GM10847 (cell line): ENCODE data around the gene CACNA1C.

ENCODE experiments used
- POLR2A ChIP-seq: IDR thresholded peaks from 2 replicates; pipeline ENCODE4 v1.6.1; 2011; ENCODE audit not compliant: insufficient read length; ENCODE audit errors: extremely low read depth

Gene CACNA1C

DNA sequence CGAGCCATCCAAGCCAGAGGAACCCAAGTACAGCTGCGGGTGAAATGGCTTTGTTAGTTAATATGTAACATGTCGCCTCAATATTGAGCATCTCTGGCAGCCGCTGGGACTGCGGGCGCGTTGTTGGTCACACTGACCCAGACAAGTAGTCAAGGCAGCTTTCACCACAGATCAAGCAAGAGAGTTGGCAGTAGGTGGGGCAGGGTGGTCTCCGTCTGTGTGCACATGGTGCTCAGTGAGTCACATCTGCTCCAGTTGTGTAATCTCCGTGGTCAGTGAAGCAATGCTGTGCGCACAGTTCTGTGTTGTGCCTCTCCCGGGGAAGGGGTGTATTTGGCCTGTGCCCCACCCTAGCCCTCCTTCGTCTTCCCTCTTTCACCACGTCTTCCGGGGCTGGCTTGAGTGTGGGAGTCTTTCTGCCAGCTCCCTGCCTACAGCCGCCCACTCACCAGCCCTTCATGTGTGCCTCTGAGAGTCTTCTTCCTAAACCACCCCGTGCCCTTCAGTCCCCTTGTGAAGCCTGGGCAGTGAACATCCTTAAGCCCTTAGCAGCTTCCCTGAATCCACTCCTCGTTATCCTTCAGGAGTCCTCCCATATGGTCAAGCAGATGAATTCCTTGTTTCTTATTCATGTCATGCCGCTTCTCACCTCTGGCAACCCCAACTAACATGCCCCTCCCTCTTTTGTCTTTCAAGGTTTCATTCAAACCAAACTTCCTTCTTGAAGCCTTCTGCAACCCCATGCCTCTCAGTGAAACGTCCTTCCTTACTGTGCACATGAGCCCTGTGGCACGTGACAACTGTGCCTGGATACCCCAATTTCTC lies 242.1 kb downstream of the CACNA1C start:
- TF ChIP-seq POLR2A: no peak

DNA sequence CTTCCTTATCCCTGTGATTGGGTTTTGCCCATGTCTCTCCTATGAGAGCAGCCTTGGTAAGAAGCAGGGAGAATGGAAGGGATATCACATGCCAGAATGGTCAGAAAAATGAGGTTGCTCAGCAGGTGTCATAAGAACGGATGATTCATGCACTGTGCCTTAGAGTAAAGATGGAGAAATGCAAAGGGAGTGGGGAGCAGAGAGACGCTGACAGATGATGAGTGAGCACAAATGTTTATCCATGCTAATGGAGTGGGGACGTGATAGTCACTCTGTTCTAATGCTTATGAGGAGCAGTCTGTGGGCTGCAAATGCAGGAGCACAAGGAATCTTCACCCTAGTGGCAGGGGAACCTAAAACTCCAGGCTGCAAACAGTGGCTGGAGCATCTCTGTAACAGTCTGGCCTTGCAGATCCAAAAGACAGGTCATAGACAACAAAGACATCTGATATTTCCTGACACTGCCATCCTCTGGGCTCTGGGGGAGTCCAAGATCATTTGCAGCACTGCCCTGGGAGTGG lies 243.2 kb downstream of the CACNA1C start:
- no peak for TF ChIP-seq POLR2A

DNA sequence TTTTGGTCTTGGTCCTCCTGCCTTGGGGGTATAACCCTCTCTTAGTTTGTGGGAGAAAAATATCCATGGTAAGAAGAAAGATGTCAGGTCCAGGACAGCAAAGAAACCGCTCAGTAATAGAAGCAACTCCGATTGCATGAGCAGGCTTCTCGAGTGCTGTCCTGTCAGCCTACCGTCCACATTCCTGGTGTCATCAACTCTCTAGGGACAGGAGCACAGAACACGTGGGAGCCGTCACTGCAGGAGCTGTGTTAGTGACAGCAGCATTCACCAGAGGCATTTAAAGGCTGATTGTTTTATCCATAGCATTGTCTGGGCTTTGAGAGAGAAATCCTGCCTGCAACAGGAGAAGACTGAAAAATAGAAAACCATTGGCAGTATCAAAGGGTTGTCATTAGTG lies 244.2 kb downstream of the CACNA1C start:
- no peak for TF ChIP-seq POLR2A

DNA sequence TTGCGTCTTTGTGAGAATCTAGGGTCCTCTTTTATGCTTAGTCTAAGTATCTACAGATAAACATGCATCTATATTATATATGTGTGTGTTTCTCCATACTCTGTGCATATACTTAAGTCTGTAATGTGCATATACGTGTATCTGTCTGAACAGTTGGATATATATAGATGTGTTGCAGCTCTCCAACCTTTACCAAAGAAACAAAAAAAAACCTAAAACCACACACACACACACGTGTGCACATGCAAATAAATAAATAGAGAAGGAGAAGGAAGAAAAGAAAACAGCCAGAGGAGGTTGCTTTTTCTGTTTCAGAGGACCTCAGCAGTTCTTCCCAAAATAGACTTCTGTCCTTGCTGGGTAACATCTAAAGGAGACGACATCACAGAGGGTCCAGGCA lies 244.9 kb downstream of the CACNA1C start:
- no peak for TF ChIP-seq POLR2A

DNA sequence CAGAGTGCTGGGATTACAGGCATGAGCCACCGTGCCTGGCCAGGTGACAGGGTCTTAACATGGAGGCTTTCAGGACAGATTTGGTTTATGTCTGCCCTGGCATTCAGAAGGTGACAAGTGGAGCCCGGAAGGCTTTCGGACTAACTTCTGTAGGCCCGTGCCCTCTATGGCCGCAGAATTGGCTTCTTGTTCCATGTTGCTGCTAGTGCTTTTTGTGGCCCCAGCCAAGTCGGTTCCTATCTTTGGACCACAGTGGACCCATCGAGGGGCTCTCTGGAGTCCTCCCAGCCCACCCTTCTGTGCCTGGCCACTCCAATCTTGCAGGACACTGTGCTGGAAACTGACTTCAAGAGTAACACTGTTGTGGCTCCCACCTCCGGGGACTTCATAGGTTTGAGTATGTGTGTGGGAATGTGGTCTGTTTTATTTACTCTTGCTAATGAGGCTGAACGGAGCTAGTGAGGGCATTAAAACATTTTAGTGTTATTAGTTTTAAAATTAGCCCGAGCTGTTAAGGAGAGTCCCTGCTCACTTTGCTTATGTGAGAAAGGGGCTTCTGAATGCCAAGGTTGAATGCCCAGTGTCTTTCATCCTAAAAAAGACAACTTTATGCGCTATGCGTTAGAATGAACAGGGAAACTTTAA lies 245.9 kb downstream of the CACNA1C start:
- TF ChIP-seq POLR2A: no peak

DNA sequence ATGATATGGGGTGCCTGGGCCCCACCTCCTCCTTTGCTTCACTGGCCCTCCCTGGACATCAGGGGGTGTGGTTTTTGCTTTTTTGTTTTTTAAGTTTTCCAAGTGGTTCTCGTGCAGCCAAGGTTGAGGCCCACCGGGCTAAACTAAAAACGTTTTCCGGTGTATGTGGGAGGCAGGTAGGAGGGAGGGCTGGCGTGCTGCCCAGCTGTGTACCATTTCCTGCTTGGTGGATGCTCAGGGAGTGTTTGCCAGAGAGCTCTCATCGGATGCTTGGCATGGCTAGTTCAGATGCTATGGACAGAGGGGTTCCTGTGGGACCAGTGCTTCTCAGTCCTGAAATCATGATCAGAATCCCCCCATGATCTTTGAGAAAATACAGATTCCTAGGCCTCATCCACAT lies 246.4 kb downstream of the CACNA1C start:
- no peak for TF ChIP-seq POLR2A

DNA sequence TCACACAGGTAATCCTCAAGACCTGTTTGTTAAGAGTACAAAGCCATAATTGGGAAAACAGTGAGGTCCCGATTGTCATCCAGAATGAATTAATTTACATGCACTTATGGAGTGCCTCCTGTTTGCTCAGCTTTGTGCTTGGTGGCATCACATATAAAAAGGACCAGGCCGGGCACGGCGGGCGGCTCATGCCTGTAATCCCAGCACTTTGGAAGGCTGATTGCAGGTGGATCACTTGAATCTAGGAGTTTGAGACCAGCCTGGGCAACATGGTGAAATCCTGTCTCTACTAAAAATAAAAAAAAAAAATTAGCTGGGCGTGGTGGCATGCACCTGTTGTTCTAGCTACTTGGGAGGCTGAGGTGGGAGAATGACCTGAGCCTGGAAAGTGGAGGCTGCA lies 247.4 kb downstream of the CACNA1C start:
- no peak for TF ChIP-seq POLR2A

DNA sequence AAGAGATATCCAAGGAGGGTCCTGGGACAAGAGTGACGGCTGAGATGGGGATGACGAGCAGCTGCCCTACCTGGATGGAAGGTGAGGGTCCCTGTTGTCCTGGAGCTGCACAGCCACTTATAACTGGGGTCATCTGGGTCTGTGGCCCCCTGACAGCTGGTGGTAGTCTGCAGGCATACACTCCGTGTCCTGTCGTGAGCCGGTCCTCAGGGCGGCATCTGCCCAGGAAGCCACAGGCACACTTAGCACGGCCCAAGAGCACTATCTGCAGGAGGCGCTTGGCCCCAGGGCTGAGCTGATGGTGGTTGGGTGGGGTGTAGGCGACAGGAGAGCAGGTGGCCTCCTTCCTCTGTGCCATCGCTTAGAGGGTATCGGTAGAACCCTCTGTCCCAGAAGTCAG lies 248.1 kb downstream of the CACNA1C start:
- TF ChIP-seq POLR2A: no peak

DNA sequence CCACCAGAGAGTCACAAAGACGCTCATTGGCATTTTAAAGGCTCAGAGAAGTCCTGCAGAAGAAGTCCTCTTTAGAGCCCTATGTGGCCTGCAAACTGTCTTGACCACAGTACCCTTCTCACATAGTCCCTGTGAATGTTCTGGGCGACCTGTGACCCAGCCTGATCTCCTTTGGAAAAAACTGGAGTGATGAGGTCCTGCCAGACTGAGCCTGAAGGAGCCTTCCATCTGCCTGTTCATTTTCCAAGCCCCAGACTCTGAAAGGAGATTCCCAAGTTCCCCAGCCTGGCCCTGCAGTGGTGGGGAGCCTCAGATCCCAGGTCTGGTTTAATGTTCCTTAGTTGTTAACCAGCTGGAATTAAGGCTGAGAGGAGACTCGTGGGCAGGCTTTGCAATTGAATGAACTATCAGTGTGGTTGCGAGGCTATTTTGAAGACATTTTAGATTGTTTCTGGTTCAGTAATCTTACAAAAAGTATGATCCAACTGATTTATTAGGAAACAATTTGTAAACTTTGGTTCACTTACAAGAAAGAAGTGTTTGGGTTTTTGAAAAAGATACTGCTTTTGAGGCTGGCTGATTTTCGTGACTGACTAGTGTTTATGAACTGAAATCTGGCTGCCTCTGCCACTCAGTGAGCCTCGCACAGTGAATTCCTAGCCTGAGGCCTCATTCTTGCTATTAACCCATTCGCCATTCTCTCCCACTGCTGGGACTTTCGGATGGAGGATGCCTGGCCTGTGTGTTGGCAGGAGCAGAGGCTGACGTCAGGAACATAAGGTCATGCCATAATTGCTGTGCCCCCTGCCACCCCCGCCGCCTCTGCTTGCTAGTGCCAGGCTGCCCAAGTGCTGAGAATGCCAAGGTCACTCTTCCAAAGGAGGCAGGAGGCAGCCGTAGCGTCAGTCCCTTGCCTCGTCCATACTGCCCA lies 249.0 kb downstream of the CACNA1C start:
- no peak for TF ChIP-seq POLR2A

DNA sequence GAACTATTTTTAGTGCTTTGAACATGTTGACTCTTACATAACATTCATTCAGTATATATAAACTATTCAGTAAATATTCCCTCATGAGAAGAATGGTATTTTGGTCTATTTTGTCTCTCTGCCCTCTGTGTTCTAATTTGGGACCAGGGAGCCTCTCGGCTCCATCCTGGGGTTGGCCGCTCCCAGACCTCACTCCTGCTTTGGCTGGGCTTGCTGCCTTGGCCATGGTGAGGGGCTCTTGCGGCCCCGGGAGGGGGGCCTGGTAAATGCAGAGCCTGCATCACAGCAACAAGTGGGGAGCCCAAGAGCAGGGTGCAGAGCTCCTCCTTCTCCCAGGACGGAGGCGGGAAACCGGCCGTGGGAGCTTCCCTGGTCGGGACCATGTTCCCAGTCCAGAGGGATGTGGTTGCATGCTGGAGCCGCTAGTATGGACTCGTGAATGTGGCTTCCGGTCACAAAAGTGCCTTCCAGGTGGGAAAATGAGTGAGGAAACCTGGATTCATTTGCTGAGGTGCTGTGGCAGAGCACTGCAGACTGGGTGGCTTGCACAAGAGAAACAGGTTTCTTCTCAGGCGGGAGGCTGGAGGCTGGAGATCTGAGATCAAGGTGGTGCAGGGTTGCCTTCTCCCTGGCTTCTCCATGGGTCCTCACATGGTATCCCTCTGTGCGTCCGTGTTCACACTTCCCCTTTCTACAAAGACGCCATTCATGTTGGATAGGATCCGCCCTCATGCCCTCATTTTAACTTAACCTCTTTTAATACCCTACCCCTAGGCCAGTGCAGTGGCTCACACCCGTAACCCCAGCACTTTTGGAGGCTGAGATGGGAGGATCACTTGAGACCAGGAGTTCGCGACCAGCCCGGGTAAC lies 250.2 kb downstream of the CACNA1C start:
- no peak for TF ChIP-seq POLR2A

DNA sequence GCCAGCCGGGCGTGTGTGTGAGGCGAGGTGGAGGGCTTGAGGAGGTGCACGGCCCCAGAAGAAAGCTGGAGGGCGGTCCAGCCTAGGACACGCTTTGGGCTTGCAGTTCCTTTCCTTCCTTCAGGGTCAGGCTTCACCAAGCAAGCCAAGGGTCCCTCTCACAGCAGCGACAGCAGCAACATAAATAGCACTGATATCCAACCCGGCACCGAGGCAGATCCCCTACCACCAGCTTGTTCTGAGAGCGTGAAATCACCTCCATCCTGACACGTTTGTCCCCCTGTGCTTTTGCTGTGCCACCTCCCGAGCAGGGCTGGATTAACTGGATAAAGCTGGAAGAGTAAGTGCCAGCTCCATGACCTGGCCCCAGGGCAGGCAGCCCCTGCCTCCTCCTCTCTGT lies 251.4 kb downstream of the CACNA1C start:
- TF ChIP-seq POLR2A: no peak

DNA sequence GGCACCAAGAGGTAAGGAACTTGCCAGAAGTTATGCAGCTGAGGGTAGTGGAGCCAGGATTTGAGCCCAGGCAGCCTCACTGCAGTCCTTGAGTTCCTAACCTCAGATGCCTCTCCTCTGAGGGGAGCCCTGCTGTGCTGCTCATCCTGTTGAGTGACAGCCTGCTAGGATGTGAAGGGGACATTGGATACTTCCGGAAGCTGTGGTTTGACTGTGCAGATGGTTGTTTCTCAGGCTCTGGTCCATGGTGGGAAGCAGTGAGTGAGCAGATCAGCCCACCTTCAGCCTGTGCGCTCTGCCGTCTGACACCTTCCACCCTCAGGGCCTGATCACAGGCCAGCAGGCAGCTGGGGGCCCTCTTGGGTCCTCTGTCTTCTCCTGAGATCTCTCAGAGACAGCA lies 253.2 kb downstream of the CACNA1C start:
- TF ChIP-seq POLR2A: no peak

DNA sequence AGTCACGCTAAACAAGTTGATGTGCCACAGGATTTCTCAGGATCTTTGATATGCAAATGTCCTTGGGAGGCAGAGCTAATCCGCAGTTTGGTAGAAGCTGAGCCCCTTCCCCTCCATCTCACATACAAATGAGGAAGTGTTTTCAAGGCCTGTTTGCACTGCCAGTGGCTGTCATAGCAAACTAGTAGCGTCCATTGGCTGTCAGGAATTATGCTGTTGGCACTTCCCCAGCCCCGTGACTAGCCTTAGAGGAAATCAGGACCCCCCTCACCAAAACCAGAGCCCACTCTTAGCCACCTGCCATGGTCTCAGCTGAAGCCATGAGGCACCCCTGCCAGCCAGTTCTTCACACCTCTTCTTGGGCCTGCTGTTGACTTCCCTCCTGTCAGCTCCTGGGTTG lies 253.9 kb downstream of the CACNA1C start:
- no peak for TF ChIP-seq POLR2A

DNA sequence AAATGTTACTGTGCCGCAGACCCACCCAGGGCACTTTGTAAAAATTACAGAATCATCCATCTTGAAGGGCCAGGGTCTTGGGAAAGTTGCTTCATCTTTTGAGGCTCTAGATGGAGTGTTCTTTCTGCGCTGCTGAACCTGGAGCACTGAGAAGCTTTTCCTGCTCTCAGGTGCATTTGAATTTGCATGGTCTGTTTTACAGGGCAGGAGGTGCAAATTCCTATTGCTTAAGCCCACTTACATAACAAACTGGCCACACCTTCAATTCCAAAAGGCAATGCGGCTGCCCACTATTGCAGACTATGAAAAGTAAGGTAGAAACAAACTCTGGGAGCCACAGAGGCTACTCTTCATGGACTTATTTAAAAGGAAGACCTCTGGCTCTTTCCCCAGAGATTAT lies 254.8 kb downstream of the CACNA1C start:
- TF ChIP-seq POLR2A: no peak
